ENCODE data around the gene RUSC2.
"Not testable (repeated sequence)": the region's sequence is repeated elsewhere in the genome, so short reads cannot be mapped to it uniquely, and the experiment has no call there.

RUSC2 gene

GRCh38 chr9:35490155-35490909, 421 bp downstream of the RUSC2 start:
- no peak for FAIRE-seq
- DNase-seq (ENCODE audit: low spot score): peak; percentile 17

DNA sequence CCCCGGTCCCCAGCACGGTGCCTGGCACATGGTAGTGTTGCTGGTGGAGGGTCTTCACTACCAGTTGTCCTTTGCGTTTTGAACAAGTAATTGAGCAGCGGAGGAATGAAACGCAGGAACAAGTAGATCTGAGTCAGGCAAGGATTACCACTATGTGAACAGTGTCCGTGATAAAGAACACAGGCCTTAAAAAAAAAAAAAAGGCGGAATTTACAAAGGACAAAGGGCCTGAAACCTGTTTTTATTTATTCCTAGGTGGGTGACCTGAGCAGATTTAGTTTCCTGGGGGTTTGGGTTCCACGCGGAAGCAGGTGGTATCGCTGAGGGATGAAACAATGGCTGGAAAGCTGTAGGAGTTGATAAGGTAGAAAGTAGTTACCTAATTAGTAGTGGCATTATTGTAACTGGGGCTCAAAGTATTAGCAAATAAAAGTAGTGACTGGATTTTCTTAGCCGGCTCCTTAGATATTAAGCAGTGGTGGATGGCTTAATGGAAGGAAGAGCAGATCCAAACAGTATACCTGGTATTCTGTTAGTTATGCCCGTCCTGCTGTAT, 1.1 kb downstream of the RUSC2 start:
- FAIRE-seq: no peak
- no peak for DNase-seq (ENCODE audit: low spot score)

DNA sequence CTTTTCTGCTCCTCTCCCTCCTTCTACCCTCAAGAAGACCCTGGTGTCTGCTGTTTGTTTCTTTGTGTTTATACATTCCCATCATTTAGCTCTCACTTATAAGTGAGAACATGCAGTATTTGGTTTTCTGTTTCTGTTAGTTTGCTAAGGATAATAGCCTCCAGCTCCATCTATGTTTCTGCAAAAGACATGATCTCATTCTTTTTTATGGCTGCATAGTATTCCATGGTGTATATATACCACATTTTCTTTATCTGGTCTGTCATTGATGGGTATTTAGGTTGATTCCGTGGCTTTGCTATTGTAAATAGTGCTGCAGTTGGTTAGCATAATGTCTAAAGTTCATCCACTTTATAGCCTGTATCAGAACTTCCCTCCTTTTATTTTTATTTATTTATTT, 3.2 kb downstream of the RUSC2 start:
- DNase-seq (ENCODE audit: low spot score); FAIRE-seq: not testable (repeated sequence)

GRCh38 chr9:35495984-35496383, 6.1 kb downstream of the RUSC2 start:
- FAIRE-seq (no peak), DNase-seq (ENCODE audit: low spot score) (no peak)

- not testable (repeated sequence) for DNase-seq (ENCODE audit: low spot score); FAIRE-seq
Observed at GRCh38 chr9:35498245-35498644, 8.3 kb downstream of the RUSC2 start.

GRCh38 chr9:35499029-35499700, 9.3 kb downstream of the RUSC2 start:
- no peak for FAIRE-seq
- no peak for DNase-seq (ENCODE audit: low spot score)

GRCh38 chr9:35499701-35500030, 9.8 kb downstream of the RUSC2 start:
- FAIRE-seq (no peak), DNase-seq (ENCODE audit: low spot score) (no peak)

DNA sequence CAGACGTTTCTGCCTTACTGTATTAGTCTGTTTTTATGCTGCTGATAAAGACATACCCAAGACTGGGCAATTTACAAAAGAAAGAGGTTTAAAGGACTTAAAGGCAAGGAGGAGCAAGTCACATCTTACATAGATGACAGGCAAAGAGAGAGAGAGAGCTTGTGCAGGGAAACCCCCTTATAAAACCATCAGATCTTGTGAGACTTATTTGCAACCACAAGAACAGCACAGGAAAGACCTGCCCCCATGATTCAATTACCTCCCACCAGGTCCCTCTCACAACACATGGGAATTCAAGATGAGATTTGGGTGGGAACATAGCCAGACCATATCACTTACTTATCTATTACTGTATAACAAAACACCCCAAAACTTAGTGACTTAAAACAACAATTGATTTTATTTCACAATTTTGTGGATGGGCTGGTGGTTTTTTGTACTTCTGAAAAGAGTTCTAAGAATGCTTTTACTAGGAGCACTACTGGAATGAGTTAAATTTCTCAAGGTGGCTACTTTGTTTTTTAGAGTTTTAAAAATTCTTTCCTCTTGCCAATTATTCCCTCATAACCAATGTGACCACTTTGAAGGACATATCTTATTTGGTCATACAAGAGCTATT, 10.3 kb downstream of the RUSC2 start:
- FAIRE-seq (no peak), DNase-seq (ENCODE audit: low spot score) (no peak)

GRCh38 chr9:35501946-35502345, 12.0 kb downstream of the RUSC2 start:
- DNase-seq (ENCODE audit: low spot score): no peak
- FAIRE-seq: no peak

GRCh38 chr9:35506359-35506758, 16.4 kb downstream of the RUSC2 start:
- no peak for FAIRE-seq
- no peak for DNase-seq (ENCODE audit: low spot score)

- no peak for FAIRE-seq
- DNase-seq (ENCODE audit: low spot score): no peak
Observed at GRCh38 chr9:35508069-35508468, 18.2 kb downstream of the RUSC2 start.

DNA sequence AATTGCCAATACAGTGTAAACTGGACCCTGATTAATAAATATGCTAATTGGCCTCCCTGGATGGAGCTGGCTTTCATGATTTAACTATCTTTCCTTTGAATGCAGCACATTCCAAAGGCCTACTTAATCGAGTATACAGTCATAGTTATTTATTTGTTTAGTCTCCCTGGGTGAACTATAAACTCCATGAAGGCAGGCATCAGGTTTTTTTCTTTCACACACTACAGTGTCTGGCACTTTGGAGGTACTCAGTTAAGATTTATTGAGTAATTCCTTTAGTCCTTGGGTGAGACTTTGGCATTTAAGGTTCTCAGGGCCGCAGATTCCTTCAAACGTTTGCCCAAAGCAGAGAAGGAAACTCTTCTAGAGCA, 20.5 kb downstream of the RUSC2 start:
- DNase-seq (ENCODE audit: low spot score): no peak
- FAIRE-seq: no peak

DNA sequence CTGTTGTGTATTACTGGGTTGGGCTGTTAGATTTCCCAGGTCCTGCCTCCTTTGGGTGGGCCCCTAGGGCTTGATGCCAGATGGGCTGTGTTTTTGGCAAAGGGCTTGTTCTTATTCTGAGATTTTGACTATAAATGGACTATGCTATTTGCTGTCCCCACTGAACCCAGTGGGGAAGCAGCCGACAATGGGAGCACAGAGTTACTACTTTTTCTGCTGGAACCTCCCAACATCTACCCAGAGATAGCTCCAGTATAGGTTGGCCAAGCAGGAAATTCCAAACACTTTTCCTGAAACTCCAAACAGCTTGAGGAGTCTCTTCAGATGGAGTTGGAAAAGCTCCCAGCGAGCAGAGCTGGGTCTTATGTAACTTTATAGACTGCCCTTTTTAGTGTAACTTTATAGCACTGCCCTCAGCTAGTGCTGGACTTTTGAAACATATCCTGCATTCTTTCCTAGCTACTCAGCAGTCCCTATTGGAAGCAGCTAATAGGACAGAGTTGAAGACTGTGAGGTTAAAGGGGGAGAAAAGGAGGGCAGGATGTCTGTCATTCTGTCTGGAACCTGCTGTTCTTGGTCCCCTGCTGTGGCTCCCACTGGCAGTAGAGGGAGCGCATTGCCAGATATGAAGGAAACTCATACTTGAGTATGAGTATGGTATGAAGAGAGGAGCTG, 21.0 kb downstream of the RUSC2 start:
- FAIRE-seq (peak; percentile 44), DNase-seq (ENCODE audit: low spot score) (peak; percentile 74)

- no peak for FAIRE-seq
- no peak for DNase-seq (ENCODE audit: low spot score)
Observed at GRCh38 chr9:35511453-35511852, 21.5 kb downstream of the RUSC2 start.

GRCh38 chr9:35515766-35516165, 25.9 kb downstream of the RUSC2 start:
- no peak for FAIRE-seq
- no peak for DNase-seq (ENCODE audit: low spot score)

GRCh38 chr9:35516479-35516878, 26.6 kb downstream of the RUSC2 start:
- DNase-seq (ENCODE audit: low spot score) (peak; percentile 53), FAIRE-seq (no peak)

DNA sequence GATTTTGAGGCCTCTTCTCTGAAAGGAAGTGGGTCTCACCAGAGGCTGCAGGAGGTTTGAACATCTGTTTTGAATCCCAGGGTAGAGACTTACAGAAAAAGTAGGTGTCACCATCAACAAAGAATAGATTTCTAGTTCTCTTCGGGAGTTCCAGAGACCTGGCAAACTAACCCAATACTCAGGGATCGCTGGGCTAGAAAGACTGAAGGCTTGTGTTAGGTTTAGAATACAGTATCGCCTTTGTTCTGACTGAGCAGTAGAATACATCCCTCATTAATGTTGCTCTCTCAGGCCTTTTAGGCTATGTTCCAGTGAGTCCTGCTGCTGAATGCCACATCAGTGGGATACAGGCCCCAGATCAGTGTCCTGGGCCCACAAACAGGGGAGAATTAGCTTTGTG, 27.2 kb downstream of the RUSC2 start:
- FAIRE-seq (no peak), DNase-seq (ENCODE audit: low spot score) (no peak)

- DNase-seq (ENCODE audit: low spot score): no peak
- no peak for FAIRE-seq
Observed at GRCh38 chr9:35517552-35518224, 27.8 kb downstream of the RUSC2 start.

DNA sequence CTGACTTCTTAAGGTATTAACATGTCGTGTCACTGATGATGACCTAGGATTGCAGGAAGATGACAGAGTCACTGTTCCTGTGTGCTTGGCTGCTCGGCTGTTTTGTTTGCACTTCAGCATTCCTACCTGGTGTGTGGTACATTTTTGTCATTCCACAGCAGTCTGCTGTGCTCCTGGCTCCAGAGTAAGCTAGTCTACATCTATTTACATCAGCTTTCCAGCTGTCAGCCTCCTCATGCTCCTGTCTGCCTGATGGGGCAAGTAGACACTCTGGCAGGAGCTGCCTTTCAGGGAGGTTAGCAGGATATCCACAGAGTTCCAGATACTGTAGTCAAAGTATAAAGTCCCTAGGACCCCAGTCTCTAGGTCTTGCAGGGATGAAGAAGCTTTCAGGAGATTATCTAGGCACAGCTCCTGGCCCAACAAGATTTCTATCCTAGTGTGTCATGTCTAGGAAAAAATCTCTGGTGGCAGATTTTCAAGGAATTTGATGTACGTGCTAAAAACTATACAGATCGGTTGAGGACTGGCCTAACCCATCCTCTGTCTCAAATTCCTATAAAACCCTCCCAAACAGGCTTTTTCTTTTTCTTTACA, 28.4 kb downstream of the RUSC2 start:
- peak; percentile 93 for DNase-seq (ENCODE audit: low spot score)
- FAIRE-seq: peak; percentile 87

DNA sequence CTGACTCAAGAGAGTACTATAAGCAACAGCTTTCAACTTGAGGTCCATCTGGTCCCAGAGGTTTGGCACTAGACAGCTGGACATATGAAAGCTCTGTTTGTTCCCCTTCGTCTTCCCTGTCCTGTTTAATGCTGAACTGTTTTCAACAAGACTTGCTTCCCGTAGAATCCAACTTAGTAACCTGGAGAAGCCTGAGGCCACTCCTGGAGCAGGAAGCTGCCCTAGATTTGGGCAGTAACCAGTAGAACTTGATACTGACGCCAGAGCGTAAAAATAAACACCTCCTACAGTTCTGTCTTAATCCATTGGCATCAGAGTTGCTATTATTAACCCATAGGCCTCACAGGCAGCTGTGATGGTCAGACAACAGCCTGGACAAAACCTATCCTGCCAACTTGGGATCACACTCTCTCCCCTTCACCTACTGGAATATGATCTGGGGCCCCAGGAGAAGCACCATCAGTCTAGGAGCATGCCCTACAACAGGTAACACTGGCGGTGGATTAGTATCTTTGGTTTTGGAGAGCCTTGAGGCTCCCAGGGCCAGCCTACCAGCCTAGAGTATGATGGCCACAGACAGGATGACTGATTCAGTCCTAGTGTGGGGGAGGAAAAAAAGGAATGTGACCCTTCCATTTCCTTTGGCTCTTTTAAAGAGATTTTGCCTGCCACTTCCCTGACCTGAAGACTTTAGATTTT, 29.2 kb downstream of the RUSC2 start:
- FAIRE-seq (no peak), DNase-seq (ENCODE audit: low spot score) (peak; percentile 43)
